HEK293 (cell line): Measurements from ENCODE around the gene KCTD15.

ENCODE experiments used
- AEBP2 ChIP-seq: fragments of 450-650 bp; formaldehyde crosslinking; IDR thresholded peaks from 2 replicates; pipeline ENCODE4 v1.5.1; 2016; ENCODE audit warnings: missing biosample characterization, missing genetic modification characterization, borderline replicate concordance
- INSM2 ChIP-seq: fragments of 450-650 bp; formaldehyde crosslinking; IDR thresholded peaks from 2 replicates; pipeline ENCODE4 v1.5.1; 2016; ENCODE audit warnings: missing biosample characterization, missing genetic modification characterization
- PRDM10 ChIP-seq: fragments of 450-650 bp; formaldehyde crosslinking; IDR thresholded peaks from 2 replicates; pipeline ENCODE4 v1.5.1; 2016; ENCODE audit warnings: missing biosample characterization, missing genetic modification characterization
- REPIN1 ChIP-seq: fragments of 450-650 bp; formaldehyde crosslinking; IDR thresholded peaks from 2 replicates; pipeline ENCODE4 v1.5.1; 2017; ENCODE audit warnings: missing biosample characterization, missing genetic modification characterization, low read depth
- ZFP3 ChIP-seq: fragments of 450-650 bp; formaldehyde crosslinking; IDR thresholded peaks from 2 replicates; pipeline ENCODE4 v1.5.1; 2016; ENCODE audit warnings: low read depth, missing biosample characterization, missing genetic modification characterization
- ZFP69B ChIP-seq: fragments of 450-650 bp; formaldehyde crosslinking; IDR thresholded peaks from 2 replicates; pipeline ENCODE4 v1.5.1; 2016; ENCODE audit warnings: missing biosample characterization, missing genetic modification characterization
- ZNF184 ChIP-seq: fragments of 450-650 bp; IDR thresholded peaks from 2 replicates; pipeline ENCODE4 v1.5.1; 2018; ENCODE audit warnings: missing biosample characterization, mild to moderate bottlenecking, missing genetic modification characterization
- ZNF416 ChIP-seq: fragments of 450-650 bp; formaldehyde crosslinking; IDR thresholded peaks from 2 replicates; pipeline ENCODE4 v1.5.1; 2016; ENCODE audit warnings: missing biosample characterization, missing genetic modification characterization
- ZNF433 ChIP-seq: fragments of 450-650 bp; formaldehyde crosslinking; IDR thresholded peaks from 2 replicates; pipeline ENCODE4 v1.5.1; 2016; ENCODE audit warnings: missing biosample characterization, missing genetic modification characterization, low read depth
- ZNF501 ChIP-seq: fragments of 450-650 bp; formaldehyde crosslinking; IDR thresholded peaks from 2 replicates; pipeline ENCODE4 v1.5.1; 2016; ENCODE audit warnings: missing biosample characterization, missing genetic modification characterization
- ZNF610 ChIP-seq: fragments of 450-650 bp; formaldehyde crosslinking; IDR thresholded peaks from 2 replicates; pipeline ENCODE4 v1.5.1; 2016; ENCODE audit warnings: missing biosample characterization, missing genetic modification characterization, borderline replicate concordance
- ZNF645 ChIP-seq: fragments of 450-650 bp; formaldehyde crosslinking; IDR thresholded peaks from 2 replicates; pipeline ENCODE4; 2016; ENCODE audit warnings: missing biosample characterization, missing genetic modification characterization
- ZNF785 ChIP-seq: fragments of 450-650 bp; formaldehyde crosslinking; IDR thresholded peaks from 2 replicates; pipeline ENCODE4 v1.5.1; 2016; ENCODE audit warnings: missing biosample characterization, missing genetic modification characterization
- ZSCAN30 ChIP-seq: fragments of 450-650 bp; IDR thresholded peaks from 2 replicates; pipeline ENCODE4 v1.5.1; 2018; ENCODE audit warnings: missing biosample characterization, mild to moderate bottlenecking, missing genetic modification characterization, moderate library complexity
- TF ChIP-seq, protein P1 (sequence below): fragments of 450-650 bp; formaldehyde crosslinking; conservative IDR thresholded peaks from 2 replicates; pipeline ENCODE4 v1.5.1; 2016; ENCODE audit warnings: low read depth, missing biosample characterization, missing genetic modification characterization
- TF ChIP-seq, protein P2 (sequence below): fragments of 450-650 bp; formaldehyde crosslinking; IDR thresholded peaks from 2 replicates; pipeline ENCODE4 v1.5.1; 2016; ENCODE audit warnings: missing biosample characterization, missing genetic modification characterization
- TF ChIP-seq, protein P3 (sequence below): fragments of 450-650 bp; formaldehyde crosslinking; conservative IDR thresholded peaks from 2 replicates; pipeline ENCODE4 v1.5.1; 2016; ENCODE audit warnings: low read depth, missing biosample characterization, missing genetic modification characterization

KCTD15 gene

DNA sequence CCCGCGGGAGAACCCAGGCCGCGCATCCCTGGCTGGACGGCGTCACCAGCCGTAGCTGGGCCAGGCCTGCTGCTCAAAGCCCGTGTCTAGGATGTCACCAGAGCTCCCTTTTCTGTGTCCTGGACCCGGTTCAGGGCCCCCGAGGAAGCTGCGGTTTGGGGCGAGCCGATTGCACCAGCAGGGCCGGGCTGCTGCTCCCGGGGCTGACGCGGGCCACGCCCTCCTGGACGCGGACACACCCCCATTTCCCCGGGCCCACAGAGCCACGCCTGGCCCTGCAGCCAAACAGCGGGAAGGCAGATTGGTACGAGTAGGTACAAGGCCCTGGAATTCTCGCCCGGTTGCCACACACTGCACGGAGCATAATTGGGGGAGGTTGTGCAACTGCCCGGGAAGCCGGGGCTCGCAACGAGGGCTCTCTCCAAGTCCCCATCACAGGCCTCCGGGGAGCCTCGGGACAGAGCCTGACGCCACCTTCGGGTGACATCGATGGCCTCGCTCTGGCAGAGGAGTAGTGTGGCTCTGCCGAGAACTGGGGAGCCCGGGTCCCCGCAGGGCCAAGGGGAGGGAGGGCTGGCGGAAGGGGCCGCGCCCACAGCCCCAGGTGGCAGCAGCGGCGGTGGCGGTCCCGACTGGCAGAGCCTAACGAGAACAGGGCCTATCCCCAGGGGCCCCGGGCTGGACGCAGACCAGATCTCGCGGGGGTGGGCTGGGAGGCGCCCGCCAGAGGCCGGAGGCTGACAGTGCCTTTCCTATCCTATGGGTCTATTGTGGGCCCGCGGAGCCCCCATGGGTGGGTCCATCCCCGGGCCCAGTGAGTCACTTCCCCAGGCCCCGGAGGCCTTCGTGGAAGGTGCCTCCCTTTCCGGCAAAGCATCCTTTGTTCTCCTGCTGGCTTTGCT is 23.5 kb downstream of the KCTD15 start (continued):
- TF ChIP-seq, protein P1, sequence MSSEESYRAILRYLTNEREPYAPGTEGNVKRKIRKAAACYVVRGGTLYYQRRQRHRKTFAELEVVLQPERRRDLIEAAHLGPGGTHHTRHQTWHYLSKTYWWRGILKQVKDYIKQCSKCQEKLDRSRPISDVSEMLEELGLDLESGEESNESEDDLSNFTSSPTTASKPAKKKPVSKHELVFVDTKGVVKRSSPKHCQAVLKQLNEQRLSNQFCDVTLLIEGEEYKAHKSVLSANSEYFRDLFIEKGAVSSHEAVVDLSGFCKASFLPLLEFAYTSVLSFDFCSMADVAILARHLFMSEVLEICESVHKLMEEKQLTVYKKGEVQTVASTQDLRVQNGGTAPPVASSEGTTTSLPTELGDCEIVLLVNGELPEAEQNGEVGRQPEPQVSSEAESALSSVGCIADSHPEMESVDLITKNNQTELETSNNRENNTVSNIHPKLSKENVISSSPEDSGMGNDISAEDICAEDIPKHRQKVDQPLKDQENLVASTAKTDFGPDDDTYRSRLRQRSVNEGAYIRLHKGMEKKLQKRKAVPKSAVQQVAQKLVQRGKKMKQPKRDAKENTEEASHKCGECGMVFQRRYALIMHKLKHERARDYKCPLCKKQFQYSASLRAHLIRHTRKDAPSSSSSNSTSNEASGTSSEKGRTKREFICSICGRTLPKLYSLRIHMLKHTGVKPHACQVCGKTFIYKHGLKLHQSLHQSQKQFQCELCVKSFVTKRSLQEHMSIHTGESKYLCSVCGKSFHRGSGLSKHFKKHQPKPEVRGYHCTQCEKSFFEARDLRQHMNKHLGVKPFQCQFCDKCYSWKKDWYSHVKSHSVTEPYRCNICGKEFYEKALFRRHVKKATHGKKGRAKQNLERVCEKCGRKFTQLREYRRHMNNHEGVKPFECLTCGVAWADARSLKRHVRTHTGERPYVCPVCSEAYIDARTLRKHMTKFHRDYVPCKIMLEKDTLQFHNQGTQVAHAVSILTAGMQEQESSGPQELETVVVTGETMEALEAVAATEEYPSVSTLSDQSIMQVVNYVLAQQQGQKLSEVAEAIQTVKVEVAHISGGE (tag by site-specific recombination), result no peak; the same call in 1 of the 2 replicates
- TF ChIP-seq AEBP2 (tag by site-specific recombination) (no peak), ZFP69B (tag by site-specific recombination) (peak; percentile 99), REPIN1 (tag by site-specific recombination) (no peak), ZNF645 (no peak), ZFP3 (tag by site-specific recombination) (no peak), ZNF610 (no peak), ZNF433 (no peak), ZSCAN30 (tag by site-specific recombination) (0 out of 2 replicates have a peak, but pooled peaks have one; percentile 18), ZNF416 (tag by site-specific recombination) (0 out of 2 replicates have a peak, but pooled peaks have one; percentile 19), ZNF501 (no peak), ZNF785 (tag by site-specific recombination) (no peak; the same call in 1 of the 2 replicates), INSM2 (tag by site-specific recombination) (0 out of 2 replicates have a peak, but pooled peaks have one; percentile 15), PRDM10 (peak; percentile 97), ZNF184 (tag by site-specific recombination) (no peak)
- TF ChIP-seq, protein P2, sequence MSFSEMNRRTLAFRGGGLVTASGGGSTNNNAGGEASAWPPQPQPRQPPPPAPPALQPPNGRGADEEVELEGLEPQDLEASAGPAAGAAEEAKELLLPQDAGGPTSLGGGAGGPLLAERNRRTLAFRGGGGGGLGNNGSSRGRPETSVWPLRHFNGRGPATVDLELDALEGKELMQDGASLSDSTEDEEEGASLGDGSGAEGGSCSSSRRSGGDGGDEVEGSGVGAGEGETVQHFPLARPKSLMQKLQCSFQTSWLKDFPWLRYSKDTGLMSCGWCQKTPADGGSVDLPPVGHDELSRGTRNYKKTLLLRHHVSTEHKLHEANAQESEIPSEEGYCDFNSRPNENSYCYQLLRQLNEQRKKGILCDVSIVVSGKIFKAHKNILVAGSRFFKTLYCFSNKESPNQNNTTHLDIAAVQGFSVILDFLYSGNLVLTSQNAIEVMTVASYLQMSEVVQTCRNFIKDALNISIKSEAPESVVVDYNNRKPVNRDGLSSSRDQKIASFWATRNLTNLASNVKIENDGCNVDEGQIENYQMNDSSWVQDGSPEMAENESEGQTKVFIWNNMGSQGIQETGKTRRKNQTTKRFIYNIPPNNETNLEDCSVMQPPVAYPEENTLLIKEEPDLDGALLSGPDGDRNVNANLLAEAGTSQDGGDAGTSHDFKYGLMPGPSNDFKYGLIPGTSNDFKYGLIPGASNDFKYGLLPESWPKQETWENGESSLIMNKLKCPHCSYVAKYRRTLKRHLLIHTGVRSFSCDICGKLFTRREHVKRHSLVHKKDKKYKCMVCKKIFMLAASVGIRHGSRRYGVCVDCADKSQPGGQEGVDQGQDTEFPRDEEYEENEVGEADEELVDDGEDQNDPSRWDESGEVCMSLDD (tag by site-specific recombination), result no peak
- TF ChIP-seq, protein P3, sequence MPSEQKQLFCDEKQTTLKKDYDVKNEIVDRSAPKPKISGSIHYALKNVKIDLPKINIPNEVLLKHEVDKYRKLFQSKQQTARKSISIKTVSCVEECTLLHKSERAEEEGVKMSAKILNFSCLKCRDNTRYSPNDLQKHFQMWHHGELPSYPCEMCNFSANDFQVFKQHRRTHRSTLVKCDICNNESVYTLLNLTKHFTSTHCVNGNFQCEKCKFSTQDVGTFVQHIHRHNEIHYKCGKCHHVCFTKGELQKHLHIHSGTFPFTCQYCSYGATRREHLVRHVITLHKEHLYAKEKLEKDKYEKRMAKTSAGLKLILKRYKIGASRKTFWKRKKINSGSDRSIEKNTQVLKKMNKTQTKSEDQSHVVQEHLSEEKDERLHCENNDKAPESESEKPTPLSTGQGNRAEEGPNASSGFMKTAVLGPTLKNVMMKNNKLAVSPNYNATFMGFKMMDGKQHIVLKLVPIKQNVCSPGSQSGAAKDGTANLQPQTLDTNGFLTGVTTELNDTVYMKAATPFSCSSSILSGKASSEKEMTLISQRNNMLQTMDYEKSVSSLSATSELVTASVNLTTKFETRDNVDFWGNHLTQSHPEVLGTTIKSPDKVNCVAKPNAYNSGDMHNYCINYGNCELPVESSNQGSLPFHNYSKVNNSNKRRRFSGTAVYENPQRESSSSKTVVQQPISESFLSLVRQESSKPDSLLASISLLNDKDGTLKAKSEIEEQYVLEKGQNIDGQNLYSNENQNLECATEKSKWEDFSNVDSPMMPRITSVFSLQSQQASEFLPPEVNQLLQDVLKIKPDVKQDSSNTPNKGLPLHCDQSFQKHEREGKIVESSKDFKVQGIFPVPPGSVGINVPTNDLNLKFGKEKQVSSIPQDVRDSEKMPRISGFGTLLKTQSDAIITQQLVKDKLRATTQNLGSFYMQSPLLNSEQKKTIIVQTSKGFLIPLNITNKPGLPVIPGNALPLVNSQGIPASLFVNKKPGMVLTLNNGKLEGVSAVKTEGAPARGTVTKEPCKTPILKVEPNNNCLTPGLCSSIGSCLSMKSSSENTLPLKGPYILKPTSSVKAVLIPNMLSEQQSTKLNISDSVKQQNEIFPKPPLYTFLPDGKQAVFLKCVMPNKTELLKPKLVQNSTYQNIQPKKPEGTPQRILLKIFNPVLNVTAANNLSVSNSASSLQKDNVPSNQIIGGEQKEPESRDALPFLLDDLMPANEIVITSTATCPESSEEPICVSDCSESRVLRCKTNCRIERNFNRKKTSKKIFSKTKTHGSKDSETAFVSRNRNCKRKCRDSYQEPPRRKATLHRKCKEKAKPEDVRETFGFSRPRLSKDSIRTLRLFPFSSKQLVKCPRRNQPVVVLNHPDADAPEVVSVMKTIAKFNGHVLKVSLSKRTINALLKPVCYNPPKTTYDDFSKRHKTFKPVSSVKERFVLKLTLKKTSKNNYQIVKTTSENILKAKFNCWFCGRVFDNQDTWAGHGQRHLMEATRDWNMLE (tag by site-specific recombination), result no peak
